Fibroblast of skin of scalp (primary cell): ENCODE data around the gene GRIN2A. TPM values are rescaled to one million over a fixed set of nuclear protein-coding genes. Genes with fewer than 3 reads are reported as not detected.

Experiments
- DNase-seq: peaks from one replicate; pipeline ENCODE4 v3.0.0-alpha.2; 2013
- polyA plus RNA-seq, 2 experiments: library from polyadenylated mRNA; unstranded; fragments of 120-200 nt; gene quantifications; one replicate each; pipeline ENCODE4 v1.2.1, GENCODE V29; 2013; ENCODE audit not compliant: insufficient read length in 2 of 2

The GRIN2A gene
- not detected for polyA plus RNA-seq (2013, experiment 1 of 2; ENCODE audit: insufficient read length)
- polyA plus RNA-seq (2013, experiment 2 of 2; ENCODE audit: insufficient read length), result 0.15 TPM

DNA sequence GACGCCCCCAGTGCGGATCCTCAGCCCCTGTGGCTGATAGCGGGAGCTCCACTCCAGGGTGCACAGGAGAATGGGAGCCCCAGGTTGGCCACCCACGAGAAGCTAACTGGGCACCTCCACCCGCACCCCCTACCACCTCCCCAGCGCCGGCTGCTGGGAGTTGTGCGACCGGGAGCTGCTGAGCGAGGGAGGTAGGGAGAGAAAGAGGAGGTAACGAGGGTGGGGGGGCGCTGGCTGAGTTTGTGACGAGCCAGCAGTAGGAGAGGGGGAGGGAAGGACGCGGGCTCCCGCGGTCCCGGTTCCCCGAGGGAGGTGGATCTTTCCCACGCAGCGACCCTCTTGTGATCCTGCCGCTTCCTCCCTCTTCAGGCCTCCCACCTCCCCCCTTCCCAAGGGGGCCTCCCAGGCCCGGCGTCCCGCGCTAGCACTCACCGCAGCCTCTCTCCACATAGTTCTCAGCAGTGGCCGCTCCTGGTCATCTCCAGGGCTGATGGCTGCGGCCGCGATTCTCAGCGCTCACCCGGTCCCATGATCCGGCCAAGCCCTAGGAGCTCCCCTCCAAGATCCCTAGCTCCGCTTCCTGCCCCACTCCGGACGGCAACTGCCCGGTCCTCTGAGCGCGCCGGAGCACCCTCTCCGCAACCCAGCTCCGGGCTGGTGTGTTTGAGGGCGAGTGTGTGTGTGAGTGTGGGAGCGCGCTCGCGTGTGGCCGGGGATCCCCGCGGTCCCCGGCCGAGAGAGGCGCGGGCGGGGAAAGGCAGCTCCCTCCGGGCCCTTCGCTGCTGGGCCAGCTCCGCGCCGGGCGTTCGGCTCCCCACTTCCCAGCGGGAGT, at the start of gene GRIN2A:
Gene GRIN2A (minus strand): TSS at position 207 of the 832 bp plus-strand sequence. CDS start 2,017 bp downstream, outside the sequence.
- no peak for DNase-seq

GRCh38 chr16:10231563-10231962, 49.3 kb upstream of the GRIN2A start:
- no peak for DNase-seq

- DNase-seq, result no peak
Observed at GRCh38 chr16:10228779-10229178, 46.6 kb upstream of the GRIN2A start.

DNA sequence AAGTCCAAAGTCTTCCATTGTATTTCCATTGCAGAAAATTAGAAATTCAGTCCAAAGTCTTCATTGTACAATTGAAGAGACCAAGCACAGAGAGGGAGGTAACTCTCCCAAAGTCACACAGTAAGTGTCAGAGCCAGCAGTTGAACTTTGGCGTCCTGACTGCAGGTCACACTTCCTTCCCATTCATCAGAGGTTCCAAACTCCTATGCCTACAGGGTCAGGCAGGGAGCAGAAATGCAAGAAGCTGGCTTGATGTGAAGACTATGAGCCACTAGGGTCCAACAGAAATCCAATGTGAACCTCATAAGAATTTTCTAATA, 44.7 kb upstream of the GRIN2A start:
- DNase-seq, result no peak

GRCh38 chr16:10226141-10226986, 44.1 kb upstream of the GRIN2A start:
- DNase-seq, result no peak

DNA sequence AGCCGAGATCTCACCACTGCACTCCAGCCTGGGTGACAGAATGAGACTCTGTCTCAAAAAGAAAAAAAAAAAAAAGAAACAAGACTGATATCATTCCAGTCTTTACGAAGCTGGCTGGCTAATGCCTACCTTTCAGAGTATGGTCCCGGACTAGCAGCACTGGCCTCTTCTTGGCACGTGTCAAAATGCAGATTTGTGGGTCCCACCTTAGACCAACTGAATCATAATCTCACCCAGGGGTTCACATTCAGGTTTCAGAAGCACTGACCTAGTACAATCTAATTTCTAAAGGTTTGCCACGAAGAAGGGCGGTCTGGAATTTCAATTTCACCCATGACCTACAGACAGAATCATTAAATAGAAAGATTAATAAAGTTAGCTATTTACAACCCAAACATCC, 43.4 kb upstream of the GRIN2A start:
- no peak for DNase-seq

GRCh38 chr16:10224850-10225249, 42.6 kb upstream of the GRIN2A start:
- no peak for DNase-seq

DNA sequence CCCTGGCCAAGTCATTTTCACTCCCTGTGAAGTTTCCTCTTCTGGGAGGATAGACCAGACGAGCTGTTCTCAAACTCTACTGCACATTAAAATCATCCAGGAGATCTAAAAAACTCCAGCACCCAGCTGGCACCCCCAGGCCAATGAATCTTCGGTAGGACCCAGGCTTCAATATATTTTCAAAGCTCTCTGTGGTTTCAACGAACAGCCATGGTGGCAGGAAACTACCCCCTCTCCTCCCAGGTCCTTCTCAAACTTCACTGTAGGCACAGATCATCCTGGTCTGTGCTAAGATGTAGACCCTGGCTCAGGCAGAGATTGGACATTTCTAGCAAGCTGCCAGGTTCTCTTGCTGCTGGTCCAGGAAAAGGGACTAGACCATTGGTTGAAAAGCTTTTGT, 38.7 kb upstream of the GRIN2A start:
- DNase-seq, result no peak

GRCh38 chr16:10219742-10220141, 37.5 kb upstream of the GRIN2A start:
- no peak for DNase-seq

DNA sequence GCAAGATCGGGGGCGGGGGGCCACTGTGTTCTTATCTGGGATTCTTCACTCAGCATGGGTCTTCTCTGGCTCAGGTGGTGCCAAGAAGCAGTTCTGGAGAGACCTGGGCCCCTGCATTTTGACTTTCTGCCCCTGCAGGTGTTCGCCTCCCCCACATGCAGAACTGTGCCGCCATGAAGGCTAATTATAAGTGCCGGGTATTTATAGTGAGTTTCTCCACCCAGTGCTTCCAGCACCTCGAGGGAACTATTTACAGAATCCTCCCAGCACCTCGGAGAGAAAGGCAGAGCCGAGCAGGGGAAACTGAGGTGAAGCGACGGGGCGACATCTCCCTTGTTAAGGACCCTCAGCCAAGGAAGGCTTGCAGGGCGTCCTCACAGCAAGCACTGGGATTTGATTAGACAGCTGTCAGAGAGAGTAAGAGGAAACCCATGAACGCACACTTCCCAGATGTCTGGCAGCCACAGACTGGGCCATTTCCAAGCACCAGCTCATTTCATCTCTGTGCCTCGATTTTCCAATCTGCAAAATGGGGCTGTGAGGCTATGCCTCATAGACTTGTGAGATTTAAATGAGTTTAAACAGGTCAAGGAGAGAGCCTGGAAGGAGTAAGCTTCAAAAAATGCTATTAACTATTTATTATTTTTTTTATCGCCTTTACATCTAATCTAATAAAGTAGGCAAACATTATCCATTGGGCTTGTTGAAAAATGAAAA, 36.4 kb upstream of the GRIN2A start:
- DNase-seq, result no peak

- no peak for DNase-seq
Observed at GRCh38 chr16:10213748-10214147, 31.5 kb upstream of the GRIN2A start.

DNA sequence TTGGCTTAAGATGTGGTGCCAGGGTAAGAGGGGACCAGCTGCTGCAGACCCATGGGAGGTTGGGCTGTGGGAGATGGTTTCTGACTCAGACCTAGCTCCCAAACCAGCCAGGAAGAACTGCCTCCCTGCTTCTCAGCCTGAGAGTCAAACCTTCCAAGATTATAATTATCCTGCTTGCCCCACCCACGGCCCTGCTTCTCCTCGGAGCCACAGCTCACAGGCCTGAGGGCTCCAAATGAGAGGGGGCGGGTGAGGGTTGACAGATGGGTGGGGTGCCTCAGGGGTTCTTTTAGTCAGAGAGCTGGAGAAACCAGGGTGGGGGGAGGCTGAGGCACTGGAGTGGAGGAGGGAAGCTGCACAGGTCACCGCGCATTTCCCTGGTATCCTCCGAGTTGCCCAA, 28.7 kb upstream of the GRIN2A start:
- no peak for DNase-seq

DNA sequence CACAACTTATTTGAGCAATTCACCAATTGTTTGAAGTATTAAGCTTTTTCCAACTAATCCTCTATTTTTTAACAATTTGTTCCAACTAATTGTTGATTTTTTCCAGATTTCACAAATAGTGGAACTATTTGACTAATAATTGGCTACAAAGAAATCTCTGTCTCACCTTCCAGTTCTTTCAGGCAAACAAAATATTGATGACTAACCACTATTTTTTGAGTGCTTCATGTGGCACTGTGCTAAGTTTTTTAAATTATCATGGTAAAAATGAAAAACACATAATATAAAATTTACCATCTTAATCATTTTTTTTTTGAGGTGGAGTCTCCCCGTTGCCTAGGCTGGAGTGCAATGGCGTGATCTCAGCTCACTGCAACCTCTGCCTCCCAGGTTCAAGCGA, 24.6 kb upstream of the GRIN2A start:
- DNase-seq, result no peak

DNA sequence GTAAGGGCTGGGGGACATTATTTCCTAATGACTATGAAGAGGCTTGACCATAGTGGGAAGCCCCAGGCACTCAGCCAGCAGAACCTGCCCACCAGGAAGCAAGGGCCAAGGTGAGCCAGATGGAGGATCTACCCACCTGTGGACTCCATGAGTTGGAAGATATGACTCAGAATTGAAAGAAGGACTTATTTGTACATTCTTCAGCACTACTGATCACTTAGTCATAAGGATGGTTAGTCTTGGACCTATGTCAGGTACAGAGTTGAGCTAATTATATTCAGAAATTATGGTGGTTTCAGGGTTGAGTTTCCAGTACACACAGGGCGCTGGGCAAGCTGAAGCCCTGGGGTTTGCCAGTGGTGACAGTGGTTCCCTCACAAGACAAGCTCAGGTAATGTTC, 24.0 kb upstream of the GRIN2A start:
- no peak for DNase-seq

- DNase-seq, result no peak
Observed at GRCh38 chr16:10205688-10206087, 23.5 kb upstream of the GRIN2A start.

DNA sequence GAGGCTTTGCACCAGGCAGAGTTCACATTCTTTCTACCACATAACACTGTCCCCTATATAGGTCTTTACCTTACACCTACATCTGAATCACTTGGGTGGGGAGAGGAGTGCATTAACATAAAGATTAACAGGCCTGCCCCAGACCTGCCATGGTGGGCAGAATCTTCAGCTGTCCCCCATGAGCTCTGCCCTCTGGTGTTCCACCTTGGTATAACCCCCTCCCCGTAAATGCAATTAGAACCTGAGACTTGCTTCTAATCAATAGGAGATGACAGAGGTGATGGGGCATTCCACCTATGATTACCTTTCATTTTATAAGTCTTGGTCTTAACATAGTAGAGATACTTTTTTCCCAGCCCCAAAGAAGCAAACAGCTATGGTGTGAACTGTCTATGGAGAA, 20.4 kb upstream of the GRIN2A start:
- DNase-seq, result no peak

- DNase-seq, result no peak
Observed at GRCh38 chr16:10200637-10201586, 18.7 kb upstream of the GRIN2A start.

DNA sequence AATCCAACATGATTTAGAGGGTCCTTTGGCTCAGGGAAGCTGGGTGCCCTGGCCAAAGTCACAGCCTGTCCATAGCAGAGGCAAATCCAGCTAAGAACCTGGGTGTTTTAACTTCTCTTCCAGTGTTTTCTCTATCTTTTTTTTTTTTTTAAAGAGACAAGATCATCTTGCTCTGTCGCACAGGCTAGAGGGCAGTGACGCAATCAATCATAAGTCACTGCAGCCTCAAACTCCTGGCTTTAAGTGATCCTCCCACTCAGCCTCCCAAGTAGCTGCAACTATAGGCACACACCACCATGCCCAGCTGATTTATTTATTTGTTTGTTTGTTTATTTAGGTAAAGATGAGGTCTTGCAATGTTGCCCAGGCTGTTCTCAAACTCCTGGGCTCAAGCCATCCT, 14.8 kb upstream of the GRIN2A start:
- DNase-seq, result no peak

DNA sequence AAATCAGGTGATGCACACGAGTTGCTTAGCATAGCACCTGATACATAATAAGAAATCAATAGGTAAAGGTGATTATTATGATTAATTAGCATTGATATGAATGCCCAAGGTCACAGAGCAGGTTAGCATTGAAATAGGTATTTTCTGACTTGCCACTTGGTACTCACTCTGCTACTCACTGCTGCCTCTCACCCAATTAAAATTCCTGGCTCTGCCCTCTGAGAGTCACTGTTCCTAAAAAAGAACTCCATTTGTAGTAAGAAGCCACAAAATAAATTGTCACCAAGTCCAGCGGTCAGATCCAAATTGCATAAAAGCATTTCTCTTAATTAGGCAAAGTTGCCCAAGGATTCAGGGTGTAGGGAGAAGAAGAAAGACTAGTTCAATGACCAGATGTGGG, 8.9 kb upstream of the GRIN2A start:
- no peak for DNase-seq

DNA sequence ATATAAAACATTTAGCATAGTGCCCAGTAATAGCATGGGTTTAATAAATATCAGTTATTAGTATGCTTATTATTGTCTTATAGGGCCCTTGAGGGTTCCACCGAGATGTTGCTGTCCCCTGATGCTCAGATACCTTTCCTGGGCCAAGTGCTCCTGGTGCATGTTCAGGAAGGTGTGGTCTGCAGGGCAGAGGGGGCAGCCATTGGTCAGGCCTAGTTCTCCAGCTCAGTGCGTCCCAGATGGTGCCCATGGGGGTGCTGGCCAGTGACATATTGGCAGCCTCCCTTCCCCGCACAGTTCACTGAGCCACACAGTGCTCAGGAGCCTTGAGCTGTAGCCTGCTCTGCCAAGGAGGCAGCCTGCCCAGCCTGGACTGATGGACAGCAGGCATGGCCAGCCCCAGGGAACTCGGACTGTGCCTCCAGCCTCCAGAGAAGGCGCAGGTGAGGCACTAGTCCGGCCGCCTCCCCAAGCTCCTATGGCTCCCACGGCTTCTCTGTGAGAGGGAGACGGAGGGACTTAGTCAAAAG, 7.7 kb upstream of the GRIN2A start:
- no peak for DNase-seq

- no peak for DNase-seq
Observed at GRCh38 chr16:10188236-10188635, 6.0 kb upstream of the GRIN2A start.
